ENCODE results near the gene PITHD1. TPM values are rescaled to one million over a fixed set of nuclear protein-coding genes. Genes with fewer than 3 reads are reported as not detected.
A peak's percentile ranks its signal among the peaks of the same experiment; 100 is the strongest.
"Not testable (repeated sequence)": the region's sequence is repeated elsewhere in the genome, so short reads cannot be mapped to it uniquely, and the experiment has no call there.

The PITHD1 gene
- polyA plus RNA-seq, 4 donors, result 59.3 to 66.8 (median 63.4) TPM

- no peak for DNase-seq (ENCODE audit: low read depth in 4 of 4, low spot score in 3 of 4)
Observed at GRCh38 chr1:23796466-23797271, 18.5 kb downstream of the PITHD1 start.

GRCh38 chr1:23797478-23798448 lies 19.5 kb downstream of the PITHD1 start:
- no peak for DNase-seq (ENCODE audit: low read depth in 4 of 4, low spot score in 3 of 4)

- DNase-seq (ENCODE audit: low read depth in 4 of 4, low spot score in 3 of 4), result no peak
Observed at GRCh38 chr1:23798662-23799142, 20.5 kb downstream of the PITHD1 start.

- no peak for DNase-seq (ENCODE audit: low read depth in 4 of 4, low spot score in 3 of 4)
Observed at GRCh38 chr1:23799255-23799569, 21.0 kb downstream of the PITHD1 start.

GRCh38 chr1:23799570-23800399 lies 21.6 kb downstream of the PITHD1 start:
- DNase-seq (ENCODE audit: low read depth in 4 of 4, low spot score in 3 of 4), result no peak

GRCh38 chr1:23800400-23801337 lies 22.5 kb downstream of the PITHD1 start, which contains the start of gene GALE:
Gene GALE, minus strand, starts transcription at chr1:23800754. Its CDS starts 1,747 bp downstream, at chr1:23799007.
- DNase-seq (ENCODE audit: low read depth in 4 of 4, low spot score in 3 of 4), result peak; percentile 86 to 98 (median 90)

- DNase-seq (ENCODE audit: low read depth in 4 of 4, low spot score in 3 of 4), result no peak
Observed at GRCh38 chr1:23801338-23801748, 23.1 kb downstream of the PITHD1 start.

- DNase-seq (ENCODE audit: low read depth in 4 of 4, low spot score in 3 of 4), result no peak
Observed at GRCh38 chr1:23801876-23802275, 23.7 kb downstream of the PITHD1 start.

GRCh38 chr1:23802809-23803342 lies 24.7 kb downstream of the PITHD1 start:
- DNase-seq (ENCODE audit: low read depth in 4 of 4, low spot score in 3 of 4), result not testable (repeated sequence)

- no peak for DNase-seq (ENCODE audit: low read depth in 4 of 4, low spot score in 3 of 4)
Observed at GRCh38 chr1:23803674-23804073, 25.5 kb downstream of the PITHD1 start.

GRCh38 chr1:23804183-23804835 lies 26.1 kb downstream of the PITHD1 start:
- DNase-seq (ENCODE audit: low read depth in 4 of 4, low spot score in 3 of 4), result no peak

GRCh38 chr1:23805025-23805424 lies 26.8 kb downstream of the PITHD1 start:
- no peak for DNase-seq (ENCODE audit: low read depth in 4 of 4, low spot score in 3 of 4)

GRCh38 chr1:23806280-23806679 lies 28.1 kb downstream of the PITHD1 start:
- DNase-seq (ENCODE audit: low read depth in 4 of 4, low spot score in 3 of 4), result no peak

GRCh38 chr1:23807453-23807852 lies 29.2 kb downstream of the PITHD1 start:
- DNase-seq (ENCODE audit: low read depth in 4 of 4, low spot score in 3 of 4), result no peak

- no peak for DNase-seq (ENCODE audit: low read depth in 4 of 4, low spot score in 3 of 4)
Observed at GRCh38 chr1:23809751-23810171, 31.5 kb downstream of the PITHD1 start.

- DNase-seq (ENCODE audit: low read depth in 4 of 4, low spot score in 3 of 4), result no peak
Observed at GRCh38 chr1:23810818-23811540, 32.8 kb downstream of the PITHD1 start.

- no peak for DNase-seq (ENCODE audit: low read depth in 4 of 4, low spot score in 3 of 4)
Observed at GRCh38 chr1:23814016-23814415, 35.8 kb downstream of the PITHD1 start.

GRCh38 chr1:23816361-23816760 lies 38.1 kb downstream of the PITHD1 start:
- DNase-seq (ENCODE audit: low read depth in 4 of 4, low spot score in 3 of 4), result no peak

Measured in right renal pelvis (tissue), 4 donors.